IgD-negative memory B cell (primary cell): Measurements from ENCODE around the gene TRIM10. TPM values are rescaled to one million over a fixed set of nuclear protein-coding genes. Genes with fewer than 3 reads are reported as not detected.

Experiments used
- H3K27ac Mint-ChIP-seq, 3 donors: one replicate each; pipeline ENCODE4 v1.8.0; 2020 to 2022; ENCODE audit warnings: mild to moderate bottlenecking in 3 of 3, mixed read lengths in 3 of 3, moderate library complexity in 1 of 3
- H3K27me3 Mint-ChIP-seq: one replicate; pipeline ENCODE4 v1.8.0; 2021; ENCODE audit warnings: mixed read lengths
- H3K36me3 Mint-ChIP-seq: one replicate; pipeline ENCODE4 v1.8.0; 2020; ENCODE audit warnings: mild to moderate bottlenecking, mixed read lengths
- H3K4me1 Mint-ChIP-seq, 3 donors: one replicate each; pipeline ENCODE4 v1.8.0; 2020 to 2022; ENCODE audit warnings: mixed read lengths in 3 of 3, mild to moderate bottlenecking in 1 of 3
- H3K4me3 Mint-ChIP-seq, 4 donors: one replicate each; pipeline ENCODE4 v1.8.0; 2020 to 2022; ENCODE audit warnings: mild to moderate bottlenecking in 4 of 4, mixed read lengths in 4 of 4, moderate library complexity in 3 of 4
- H3K9me3 Mint-ChIP-seq, 3 donors: one replicate each; pipeline ENCODE4 v1.8.0; 2020 to 2021; ENCODE audit warnings: mixed read lengths in 3 of 3, mild to moderate bottlenecking in 1 of 3
- polyA plus RNA-seq: library from polyadenylated mRNA; unstranded; fragments of 300-500 nt; fragmentation: Illumina TruSeq; gene quantifications from one replicate; pipeline ENCODE4 v1.2.3, GENCODE V29; 2021

TRIM10 gene
- polyA plus RNA-seq, 1 donor from 2014 or later = not detected

DNA sequence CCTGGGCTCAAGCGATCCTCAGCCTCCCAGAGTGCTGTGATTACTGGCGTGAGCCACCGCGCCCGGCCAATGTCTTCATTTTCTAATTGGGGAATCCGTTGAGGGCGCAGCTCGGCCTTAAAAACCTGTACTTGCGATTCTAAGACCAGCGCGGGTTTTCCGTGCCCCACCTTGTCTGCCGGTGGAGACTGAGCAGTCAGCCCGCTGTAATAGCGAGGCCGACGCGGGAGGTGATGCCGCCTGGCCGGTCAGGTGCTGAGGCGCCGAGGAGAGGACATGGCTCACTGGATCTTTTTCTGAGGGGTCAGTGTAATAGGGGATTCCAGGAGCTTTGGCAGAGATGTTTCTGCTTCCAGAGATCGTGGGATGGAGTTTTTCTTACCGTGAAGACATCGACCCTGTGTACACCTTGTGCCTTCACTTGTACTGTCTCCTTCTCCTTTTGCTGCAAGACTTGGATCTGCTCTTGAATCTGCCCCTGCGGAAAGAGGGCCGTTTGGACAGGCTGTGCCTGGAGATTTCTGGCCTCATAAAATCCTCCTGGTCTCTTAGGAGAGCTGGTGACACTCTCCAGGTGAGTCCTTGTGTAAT lies 49.6 kb downstream of the TRIM10 start:
- Mint-ChIP-seq H3K27ac (no peak overlapping the region), H3K27me3 (peaks cover 35% of the 10 kb centered on the region), H3K36me3 (no peaks in the 10 kb centered on the region)

DNA sequence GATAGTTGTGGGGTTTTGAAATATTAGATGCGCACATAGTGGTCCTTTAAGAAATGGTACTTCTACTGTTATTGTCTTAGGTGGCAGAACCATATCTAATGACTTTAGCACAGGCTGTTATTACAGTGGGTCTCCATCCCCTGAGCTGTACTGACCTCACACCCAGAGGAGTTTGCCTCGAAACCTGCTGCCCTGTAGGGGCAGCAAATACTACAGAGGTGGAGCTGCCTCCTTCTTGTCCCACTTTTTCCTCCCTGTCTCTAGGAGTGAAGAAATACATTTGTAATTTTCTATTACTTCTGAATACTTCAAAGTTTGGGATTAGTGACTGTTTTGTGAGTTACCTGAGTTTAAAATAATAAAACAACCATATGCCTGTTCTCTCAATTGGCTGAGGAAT lies 56.4 kb downstream of the TRIM10 start:
- Mint-ChIP-seq H3K9me3 (no peaks in the 10 kb centered on the region), H3K4me3 (peak overlapping the region in 1 of 4 donors; percentile 69), H3K27me3 (peaks cover 51% of the 10 kb centered on the region), H3K27ac (no peak overlapping the region), H3K36me3 (no peaks in the 10 kb centered on the region), H3K4me1 (peaks cover 22 to 31% (median 30%) of the 10 kb centered on the region in 3 donors)

More for the DNA sequence above, 49.6 kb downstream of the TRIM10 start:
- Mint-ChIP-seq H3K4me1 (peaks cover 0 to 8% (median 2%) of the 10 kb centered on the region in 3 donors), H3K9me3 (no peaks in the 10 kb centered on the region), H3K4me3 (peak overlapping the region in 1 of 4 donors; percentile 42)

DNA sequence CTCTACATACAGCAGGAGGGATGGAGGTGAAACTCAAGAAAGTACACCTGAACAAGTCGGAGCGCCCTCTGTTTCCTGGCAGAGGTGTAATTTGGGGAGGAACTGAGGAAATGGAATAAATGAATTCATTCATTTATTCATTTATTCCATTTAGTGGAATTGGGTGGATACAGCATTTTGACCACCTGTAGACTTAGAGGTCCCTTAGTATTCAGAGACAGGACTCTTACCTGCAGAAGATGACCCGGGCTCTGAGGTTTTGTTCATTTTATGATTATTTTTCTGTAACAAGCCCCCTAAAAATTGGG lies 57.2 kb downstream of the TRIM10 start:
- H3K27ac Mint-ChIP-seq = no peak overlapping the region
- H3K27me3 Mint-ChIP-seq = peaks cover 51% of the 10 kb centered on the region

DNA sequence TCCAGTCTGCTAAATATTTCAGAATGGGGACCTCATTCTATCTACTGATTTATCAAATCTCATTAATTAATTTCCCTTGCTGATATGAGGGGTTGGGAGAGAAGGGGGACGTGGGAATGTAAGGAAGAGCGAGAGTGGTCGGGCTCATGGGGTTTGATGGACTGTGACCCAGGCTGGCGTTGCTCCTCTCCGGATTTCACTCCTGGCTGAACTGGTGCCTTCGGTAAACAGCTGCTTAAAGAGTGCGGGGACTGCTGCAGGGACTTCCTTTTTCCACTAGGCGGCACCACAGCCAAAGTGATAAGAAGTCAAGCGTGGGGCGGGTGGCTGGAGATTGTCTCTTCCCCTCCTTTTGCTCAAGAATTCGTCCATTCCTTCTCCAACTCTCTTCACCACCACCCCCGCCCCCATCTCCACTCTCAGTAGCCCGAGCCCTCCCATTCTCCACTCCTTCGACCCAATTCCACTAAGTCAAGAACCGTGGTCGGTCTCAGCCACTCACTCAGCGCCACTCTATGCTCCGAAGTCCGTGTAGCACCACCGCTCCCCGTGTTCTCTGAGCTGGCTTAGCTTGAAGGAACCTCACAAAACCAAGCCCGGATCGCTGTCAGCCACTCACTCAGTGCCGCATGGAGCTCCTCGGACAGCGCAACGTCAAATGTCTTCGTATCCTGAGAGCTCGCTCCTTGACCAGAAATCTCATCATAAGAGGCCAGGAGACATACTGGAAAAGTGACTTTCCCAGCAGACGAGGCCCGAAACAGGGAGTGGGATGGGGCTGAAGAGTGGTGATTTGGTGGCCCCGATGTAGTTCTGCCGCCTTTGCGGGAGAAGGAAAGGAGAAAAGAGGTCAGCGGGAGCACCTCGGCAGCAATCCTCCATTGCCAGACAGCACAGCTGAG lies 57.8 kb downstream of the TRIM10 start:
- peaks cover 51% of the 10 kb centered on the region for H3K27me3 Mint-ChIP-seq
- H3K4me3 Mint-ChIP-seq = peak overlapping the region; percentile 78 to 94 (median 90)
- H3K27ac Mint-ChIP-seq = peak overlapping the region; percentile 8 to 93 (median 47)
- no peaks in the 10 kb centered on the region for H3K9me3 Mint-ChIP-seq
- H3K4me1 Mint-ChIP-seq = peaks cover 23 to 31% (median 30%) of the 10 kb centered on the region in 3 donors
- no peaks in the 10 kb centered on the region for H3K36me3 Mint-ChIP-seq

More for the DNA sequence above, 57.2 kb downstream of the TRIM10 start:
- peaks cover 23 to 31% (median 30%) of the 10 kb centered on the region in 3 donors for H3K4me1 Mint-ChIP-seq
- H3K4me3 Mint-ChIP-seq = peak overlapping the region; percentile 78 to 94 (median 90)
- H3K36me3 Mint-ChIP-seq = no peaks in the 10 kb centered on the region
- H3K9me3 Mint-ChIP-seq = no peaks in the 10 kb centered on the region

DNA sequence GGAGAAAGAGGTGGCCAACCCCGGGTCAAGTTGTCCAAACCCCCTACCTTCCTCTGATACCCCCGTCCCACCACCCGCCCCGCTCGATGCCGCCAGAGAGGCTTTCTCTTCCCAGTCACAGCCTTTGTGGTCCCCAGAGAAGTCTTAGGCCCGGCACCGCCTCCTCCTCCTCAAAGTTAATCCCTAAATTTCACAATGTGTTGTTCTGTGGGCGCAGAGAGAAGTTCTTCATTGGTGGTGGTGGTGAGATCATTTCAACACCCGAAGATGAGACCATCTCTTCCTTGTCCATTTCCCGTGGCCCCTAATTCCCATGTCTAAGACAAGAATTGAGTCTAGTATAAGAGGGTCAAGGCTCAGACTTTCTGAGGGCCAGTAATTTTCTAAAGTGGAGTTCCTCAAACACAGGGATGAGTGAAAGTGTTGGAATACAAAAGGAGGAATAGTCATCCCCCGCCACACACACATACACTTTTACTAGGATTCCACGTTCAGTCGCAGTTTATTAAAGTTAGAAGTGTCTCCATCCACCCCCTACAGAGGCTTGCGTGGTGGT lies 58.5 kb downstream of the TRIM10 start:
- Mint-ChIP-seq H3K9me3 (no peaks in the 10 kb centered on the region), H3K27me3 (peaks cover 52% of the 10 kb centered on the region), H3K4me1 (peaks cover 23 to 35% (median 30%) of the 10 kb centered on the region in 3 donors), H3K36me3 (no peaks in the 10 kb centered on the region), H3K4me3 (peak overlapping the region; percentile 78 to 94 (median 90)), H3K27ac (peak overlapping the region in 2 of 3 donors; percentile 47 to 93)

Other genes with a start within 250 kb of the TRIM10 start
- 2,521 TPM for gene HLA-A, start 218.7 kb downstream of the TRIM10 start, polyA plus RNA-seq
- gene POLR1H, start 99.9 kb downstream of the TRIM10 start, polyA plus RNA-seq = 84.4 TPM
- 102 TPM for gene PPP1R11, start 94.0 kb downstream of the TRIM10 start, polyA plus RNA-seq
- not detected for gene RNF39, start 85.4 kb downstream of the TRIM10 start, polyA plus RNA-seq
- not detected for gene TRIM31, start 48.1 kb downstream of the TRIM10 start, polyA plus RNA-seq
- 0.10 TPM for gene TRIM40, start 25.1 kb downstream of the TRIM10 start, polyA plus RNA-seq
- gene TRIM15, start 2.3 kb upstream of the TRIM10 start, polyA plus RNA-seq = not detected
- 70.6 TPM for gene TRIM26, start 52.2 kb upstream of the TRIM10 start, polyA plus RNA-seq
- 14.1 TPM for gene TRIM39, start 165.7 kb upstream of the TRIM10 start, polyA plus RNA-seq
- gene RPP21, start 183.9 kb upstream of the TRIM10 start, polyA plus RNA-seq = 89.1 TPM